ENCODE results near the gene TRAK2.

GRCh38 chr2:201441409-201441808, 9.8 kb downstream of the TRAK2 start:
- TF ChIP-seq, protein P1, sequence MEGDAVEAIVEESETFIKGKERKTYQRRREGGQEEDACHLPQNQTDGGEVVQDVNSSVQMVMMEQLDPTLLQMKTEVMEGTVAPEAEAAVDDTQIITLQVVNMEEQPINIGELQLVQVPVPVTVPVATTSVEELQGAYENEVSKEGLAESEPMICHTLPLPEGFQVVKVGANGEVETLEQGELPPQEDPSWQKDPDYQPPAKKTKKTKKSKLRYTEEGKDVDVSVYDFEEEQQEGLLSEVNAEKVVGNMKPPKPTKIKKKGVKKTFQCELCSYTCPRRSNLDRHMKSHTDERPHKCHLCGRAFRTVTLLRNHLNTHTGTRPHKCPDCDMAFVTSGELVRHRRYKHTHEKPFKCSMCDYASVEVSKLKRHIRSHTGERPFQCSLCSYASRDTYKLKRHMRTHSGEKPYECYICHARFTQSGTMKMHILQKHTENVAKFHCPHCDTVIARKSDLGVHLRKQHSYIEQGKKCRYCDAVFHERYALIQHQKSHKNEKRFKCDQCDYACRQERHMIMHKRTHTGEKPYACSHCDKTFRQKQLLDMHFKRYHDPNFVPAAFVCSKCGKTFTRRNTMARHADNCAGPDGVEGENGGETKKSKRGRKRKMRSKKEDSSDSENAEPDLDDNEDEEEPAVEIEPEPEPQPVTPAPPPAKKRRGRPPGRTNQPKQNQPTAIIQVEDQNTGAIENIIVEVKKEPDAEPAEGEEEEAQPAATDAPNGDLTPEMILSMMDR (IDR thresholded peaks at IDR 0.05 in 2 of 3, conservative IDR thresholded peaks at IDR 0.05 in 1 of 3; ENCODE audit: borderline replicate concordance in 1 of 3, insufficient read depth in 1 of 3, low read depth in 2 of 3, low read length in 2 of 3) = no peak
- TF ChIP-seq EZH2 (IDR thresholded peaks at IDR 0.05) = no peak
- no peak for TF ChIP-seq POLR2A (IDR thresholded peaks at IDR 0.05; ENCODE audit: borderline replicate concordance, extremely low read depth, insufficient read depth, insufficient read length)
- no peak for TF ChIP-seq RAD21 (IDR thresholded peaks at IDR 0.05; ENCODE audit: low read depth)
- TF ChIP-seq EZH2phosphoT487 (IDR thresholded peaks at IDR 0.05; ENCODE audit: borderline replicate concordance) = no peak
- no peak for TF ChIP-seq REST (IDR thresholded peaks at IDR 0.05; ENCODE audit: low read depth)
